GM18505 (cell line): Measurements from ENCODE around the gene FLCN.

Experiments used
- ATAC-seq: cut with Tn5 transposase; IDR thresholded peaks from one replicate; pipeline ENCODE4 v1.9.1; 2021; ENCODE audit not compliant: unreplicated experiment
- POLR2A ChIP-seq: IDR thresholded peaks from 4 replicates; pipeline ENCODE4 v1.6.1; 2011; ENCODE audit warnings: borderline replicate concordance; ENCODE audit not compliant: insufficient read depth, insufficient read length; ENCODE audit errors: extremely low read depth

FLCN gene

DNA sequence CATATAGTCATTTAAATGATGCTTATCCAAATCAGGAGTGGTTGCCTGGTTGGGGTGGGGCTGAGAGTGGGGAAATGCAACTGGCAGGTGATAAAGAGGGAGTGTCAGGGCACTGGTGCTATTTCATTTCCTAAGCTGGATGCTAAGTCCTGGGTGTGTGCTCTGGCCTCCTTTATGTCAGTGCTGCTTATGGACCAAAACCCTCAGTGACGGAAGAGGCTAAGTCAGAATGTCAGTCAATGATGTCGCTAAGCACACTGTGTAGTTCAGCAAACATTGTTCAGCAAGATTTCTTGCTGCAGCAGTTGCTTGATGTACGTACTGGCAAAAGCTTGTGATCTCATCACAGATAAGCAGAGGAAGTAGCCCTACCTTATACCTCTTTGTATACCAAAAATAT lies 16.4 kb upstream of the FLCN start:
- no peak for TF ChIP-seq POLR2A
- no peak for ATAC-seq

DNA sequence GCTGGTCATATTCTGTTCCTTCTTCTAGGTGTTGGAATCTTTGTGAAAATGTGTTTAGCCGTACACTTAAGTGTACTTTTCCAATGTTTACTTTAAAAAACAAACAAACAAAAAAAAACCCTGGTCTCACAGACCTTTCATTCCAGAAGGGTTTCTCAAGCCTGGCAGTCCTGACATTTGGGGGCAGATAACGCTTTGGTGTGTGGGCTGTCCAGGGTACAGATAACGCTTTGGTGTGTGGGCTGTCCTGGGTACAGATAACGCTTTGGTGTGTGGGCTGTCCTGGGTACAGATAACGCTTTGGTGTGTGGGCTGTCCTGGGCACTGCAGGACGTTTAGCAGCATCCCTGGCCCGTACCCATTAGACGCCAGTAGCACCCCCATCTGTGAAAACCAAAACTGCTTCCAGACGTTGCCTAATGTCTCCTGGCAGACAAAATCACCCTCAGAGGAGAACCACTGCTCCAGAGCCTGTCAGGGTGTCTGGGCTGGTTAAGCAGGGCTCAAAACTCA lies 15.2 kb upstream of the FLCN start:
- no peak for TF ChIP-seq POLR2A
- ATAC-seq, result no peak

DNA sequence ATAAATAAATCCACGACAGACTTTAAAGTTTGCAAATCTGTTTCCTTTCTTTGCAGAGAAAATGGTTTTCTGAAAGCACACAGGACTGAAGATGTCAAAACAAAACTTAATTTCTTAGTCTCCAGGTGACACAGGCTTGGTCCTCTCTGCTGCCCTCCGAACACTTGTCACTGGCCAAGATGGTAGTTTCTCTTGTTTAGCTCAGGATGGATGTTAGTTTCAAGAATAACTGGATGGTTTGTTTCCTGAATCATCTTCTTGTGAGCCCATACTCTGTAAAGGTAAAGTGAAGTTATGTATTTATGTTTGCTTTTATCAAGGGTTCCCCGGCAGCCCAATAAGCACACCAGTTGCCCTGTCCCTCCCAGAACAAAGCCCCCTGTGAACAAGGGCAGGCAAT lies 9.9 kb upstream of the FLCN start:
- no peak for ATAC-seq
- no peak for TF ChIP-seq POLR2A

DNA sequence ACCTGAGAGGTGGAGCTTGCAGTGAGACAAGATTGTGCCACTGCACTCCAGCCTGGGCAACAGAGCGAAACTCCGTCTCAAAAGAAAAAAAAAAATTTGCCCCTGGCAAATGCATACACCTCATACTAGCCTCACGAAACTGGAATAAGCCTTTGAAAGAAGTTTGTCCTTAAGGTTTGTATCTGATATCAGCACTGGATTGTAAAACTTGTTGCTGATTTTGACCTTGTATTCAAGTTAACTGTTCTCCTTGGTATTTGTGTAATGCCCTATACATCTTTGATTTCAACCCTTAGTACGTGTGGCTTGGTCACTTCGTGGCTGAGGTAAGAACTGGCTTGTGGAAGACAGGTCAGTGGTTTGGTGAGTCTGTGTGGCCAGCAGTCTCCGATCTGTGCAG lies 6.2 kb upstream of the FLCN start:
- TF ChIP-seq POLR2A, result no peak
- no peak for ATAC-seq

DNA sequence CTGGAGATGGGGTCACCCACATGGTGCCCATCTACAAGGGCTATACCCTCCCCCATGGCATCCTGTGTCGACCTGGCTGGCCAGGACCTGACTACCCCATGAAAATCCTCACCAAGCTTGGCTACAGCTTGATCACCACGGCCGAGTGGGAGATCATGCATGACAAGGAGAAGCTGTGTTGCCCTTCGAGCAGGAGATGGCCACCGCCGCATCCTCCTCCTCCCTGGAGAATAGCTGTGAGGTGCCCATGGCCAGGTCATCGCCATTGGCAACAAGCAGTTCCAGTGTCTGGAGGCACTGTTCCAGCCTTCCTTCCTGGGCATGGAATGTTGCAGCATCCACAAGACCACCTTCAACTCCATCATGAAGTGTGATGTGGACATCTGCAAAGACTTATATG lies 5.3 kb upstream of the FLCN start:
- TF ChIP-seq POLR2A, result no peak

DNA sequence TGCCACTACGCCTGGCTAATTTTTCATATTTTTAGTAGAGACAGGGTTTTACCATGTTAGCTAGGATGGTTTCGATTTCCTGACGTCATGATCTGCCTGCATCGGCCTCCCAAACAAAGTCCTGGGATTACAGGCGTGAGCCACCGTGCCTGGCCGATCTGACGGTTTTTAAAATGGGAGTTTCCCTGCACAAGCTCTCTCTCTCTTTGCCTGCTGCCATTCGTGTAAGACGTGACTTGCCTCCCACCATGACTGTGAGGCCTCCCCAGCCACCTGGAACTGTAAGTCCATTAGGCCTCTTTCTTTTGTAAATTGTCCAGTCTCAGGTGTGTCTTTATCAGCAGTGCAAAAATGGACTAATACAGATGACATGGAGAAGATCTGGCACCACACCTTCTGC lies 4.7 kb upstream of the FLCN start:
- TF ChIP-seq POLR2A, result no peak
- ATAC-seq, result no peak

More for the DNA sequence above, 5.3 kb upstream of the FLCN start:
- ATAC-seq, result no peak

DNA sequence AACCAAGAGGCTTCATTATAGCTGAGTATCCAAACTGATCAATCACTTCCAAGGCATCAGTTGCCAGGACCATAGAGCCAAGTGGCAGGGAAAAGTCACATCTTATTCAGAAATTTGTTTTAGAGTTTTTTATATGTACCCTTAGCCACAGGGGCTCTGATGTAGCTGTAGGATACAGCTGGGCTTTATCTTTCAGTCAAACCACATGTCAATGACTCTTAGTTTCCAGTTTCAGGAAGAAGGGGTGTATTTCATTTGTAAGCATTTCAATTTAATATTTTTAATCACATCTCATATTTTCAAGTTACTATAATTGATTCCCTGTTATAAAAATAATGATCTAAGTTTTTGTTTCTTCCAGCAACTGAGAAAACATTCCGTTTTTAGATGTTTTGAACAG lies 2.9 kb upstream of the FLCN start:
- no peak for ATAC-seq
- no peak for TF ChIP-seq POLR2A

DNA sequence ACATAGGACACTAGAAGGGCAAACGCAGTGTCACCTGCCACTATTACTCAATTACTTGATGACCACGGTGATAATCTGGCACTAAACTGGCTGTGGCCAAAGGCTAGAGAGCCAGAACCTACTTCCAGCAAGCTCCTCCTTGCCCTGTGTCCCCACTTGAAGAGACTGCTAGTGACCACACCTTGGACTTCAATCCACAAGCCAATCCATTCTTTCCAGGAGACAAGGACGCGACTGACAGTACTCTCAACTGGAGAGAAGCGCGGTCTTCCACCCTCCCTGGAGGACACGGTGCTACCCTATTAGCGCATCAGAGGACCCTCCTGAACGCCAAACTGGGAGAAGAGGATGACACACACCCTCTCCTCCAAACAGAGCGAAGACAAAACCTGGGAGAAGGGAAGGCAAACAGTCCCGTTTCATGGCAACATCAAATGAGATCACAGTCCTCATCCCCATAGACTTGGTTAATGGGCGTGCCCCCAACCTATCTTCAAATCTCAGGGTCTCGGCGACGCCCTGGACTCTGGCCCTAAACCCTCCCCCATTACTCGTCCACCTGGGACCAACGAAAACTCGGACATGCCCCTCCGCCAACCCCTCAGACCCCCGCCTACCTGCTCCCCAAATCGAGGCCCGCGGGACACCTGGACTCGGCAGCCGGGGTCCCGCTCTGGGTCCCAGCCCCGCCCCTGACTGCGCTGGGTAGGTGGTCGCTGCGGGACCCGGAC lies 508 bp downstream of the FLCN start:
- ATAC-seq, result no peak
- no peak for TF ChIP-seq POLR2A

DNA sequence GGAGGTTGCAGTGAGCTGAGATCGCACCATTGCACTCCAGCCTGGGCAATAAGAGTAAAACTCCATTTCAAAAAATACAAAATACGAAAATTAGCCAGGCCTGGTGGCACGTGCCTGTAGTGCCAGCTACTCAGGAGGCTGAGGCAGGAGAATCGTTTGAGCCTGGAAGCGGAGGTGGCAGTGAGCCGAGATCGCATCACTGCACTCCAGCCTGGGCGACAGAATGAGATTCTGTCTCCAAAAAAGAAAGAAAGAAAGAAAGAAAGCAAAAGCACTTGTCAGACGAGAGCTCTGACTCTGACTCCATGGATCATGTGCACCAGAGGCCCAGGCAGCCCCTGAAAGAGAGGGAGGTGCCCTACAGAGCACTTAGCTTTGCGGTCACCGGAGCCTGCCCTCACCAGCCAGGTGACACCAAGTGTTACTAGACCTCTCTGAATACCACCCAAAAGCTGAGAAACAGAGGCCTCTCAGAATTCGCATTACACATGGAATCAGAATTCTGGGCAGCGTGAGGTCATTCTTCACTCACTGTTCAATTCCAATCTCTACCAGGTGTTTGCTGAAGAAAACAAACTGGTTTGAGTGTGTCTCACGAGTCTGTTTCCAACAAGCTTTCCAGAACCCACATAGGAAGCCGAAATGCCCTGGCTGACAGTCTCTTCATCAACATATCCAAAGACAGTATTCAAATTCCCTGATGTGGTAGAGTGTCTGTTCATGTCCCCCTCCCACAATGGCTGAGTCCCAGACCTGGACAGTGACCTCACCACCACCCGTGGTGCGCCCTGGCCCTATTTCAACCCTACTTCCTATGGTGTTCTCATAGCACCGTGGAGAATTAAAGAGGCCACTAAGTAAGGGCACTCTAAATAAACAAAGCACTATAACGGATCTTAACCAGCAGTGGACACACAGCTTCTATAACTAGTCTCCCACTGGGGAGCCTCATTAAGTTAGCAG lies 1.5 kb downstream of the FLCN start:
- TF ChIP-seq POLR2A, result no peak
- no peak for ATAC-seq

DNA sequence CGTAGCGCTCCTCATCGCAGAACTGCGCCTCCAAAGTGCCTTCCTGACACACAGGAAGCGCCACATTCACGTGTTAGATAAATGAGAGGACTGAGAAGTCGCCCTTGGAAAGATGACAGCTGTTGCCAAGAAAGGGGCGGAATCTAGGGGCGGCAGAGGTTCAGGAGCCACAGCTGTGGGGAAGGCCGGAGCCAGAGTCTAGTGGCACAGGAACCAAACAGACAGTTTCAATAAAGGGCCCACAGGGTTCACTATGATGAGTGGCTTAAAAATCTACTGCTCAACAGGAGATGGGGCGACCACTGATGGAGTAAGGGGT lies 4.7 kb downstream of the FLCN start:
- no peak for TF ChIP-seq POLR2A
- ATAC-seq, result no peak

DNA sequence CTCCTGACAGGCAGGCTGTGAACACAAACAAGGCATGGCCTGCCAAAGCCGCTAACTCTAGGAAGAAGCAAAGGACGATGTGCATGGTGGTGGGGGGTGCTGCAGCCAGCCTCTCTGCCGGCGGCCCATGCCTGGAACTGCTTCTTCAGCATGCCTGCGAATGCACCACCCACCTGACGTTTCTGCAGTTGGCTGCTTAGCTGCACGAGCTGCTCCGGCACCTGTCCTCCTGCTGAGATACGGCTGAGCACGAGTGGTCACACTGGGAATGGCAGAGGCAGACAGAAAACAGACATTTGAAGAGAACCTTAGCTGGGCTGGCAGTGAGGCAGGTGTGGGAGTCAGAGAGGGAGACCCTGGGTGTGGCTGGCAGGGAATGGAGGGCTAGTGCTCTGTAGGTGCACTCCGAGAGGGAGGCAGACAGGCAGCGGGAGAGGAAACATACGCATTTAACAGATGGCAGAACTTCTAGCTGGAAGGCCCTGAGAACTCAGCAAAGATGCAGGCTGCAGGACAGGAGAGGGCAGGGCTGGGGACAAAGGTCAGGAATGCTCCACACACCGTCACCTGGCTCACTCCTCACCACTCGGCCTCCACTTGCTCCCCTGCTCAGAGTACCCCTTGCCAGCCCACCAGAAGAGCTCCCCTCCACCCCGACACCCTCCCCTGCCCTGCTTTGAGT lies 5.2 kb downstream of the FLCN start:
- no peak for ATAC-seq
- no peak for TF ChIP-seq POLR2A

DNA sequence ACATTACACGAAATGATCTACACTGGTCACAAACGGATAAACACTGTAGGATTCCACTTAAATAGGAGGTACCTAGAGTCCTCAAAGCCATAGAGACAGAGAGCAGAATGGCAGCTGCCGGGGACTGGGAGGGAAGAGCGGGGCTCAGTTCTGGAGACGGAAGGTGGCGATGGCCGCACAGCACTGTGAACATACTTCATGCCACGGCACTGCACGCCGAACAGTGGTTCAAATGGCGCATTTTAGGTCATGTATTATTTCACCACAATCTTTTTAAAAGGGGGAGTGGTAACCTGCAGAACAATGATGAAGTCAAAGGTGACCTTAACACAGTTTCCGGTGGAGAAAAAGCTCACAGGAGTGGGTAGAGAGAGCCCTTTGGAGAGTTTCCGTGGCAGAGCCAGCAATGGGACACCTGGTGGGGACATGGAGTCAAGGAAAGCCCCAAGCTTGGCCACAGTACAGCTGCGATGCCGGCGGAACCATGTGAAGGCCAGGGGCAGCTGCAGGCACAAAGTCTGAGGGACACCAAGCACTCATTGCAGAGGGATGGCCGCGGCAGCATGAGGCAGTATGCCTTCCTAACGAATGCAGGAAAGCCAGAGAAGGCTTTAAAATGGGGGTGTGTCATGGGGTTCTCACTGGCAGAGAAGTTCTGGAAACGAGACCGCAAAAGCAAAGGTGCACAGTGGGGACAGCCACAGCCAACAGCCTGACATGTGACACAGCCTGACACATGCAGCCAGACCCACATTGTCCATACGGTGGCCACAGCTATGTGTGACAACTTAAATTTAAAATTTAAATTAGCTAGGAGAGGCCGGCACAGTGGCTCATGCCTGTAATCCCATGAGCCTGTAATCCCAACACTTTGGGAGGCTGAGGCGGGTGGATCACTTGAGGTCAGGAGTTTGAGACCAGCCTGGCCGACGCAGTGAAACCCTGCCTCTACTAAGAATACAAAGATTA lies 7.3 kb downstream of the FLCN start:
- ATAC-seq, result no peak

More for the DNA sequence above, 7.3 kb downstream of the FLCN start:
- TF ChIP-seq POLR2A, result no peak
